Choroid plexus epithelial cell (primary cell): ENCODE data around the gene PPFIA3.

ENCODE experiments used
- DNase-seq: peaks from one replicate; pipeline ENCODE4 v3.0.0-alpha.2; 2010; ENCODE audit warnings: low read depth
- H3K4me3 ChIP-seq: 2 replicates; pipeline ENCODE4 v1.5.1; 2011; ENCODE audit warnings: low read depth, mild to moderate bottlenecking, control low read depth, low read length, moderate library complexity
- TF ChIP-seq, protein P1 (sequence below): conservative IDR thresholded peaks from 2 replicates; pipeline ENCODE4 v1.5.1; 2011; ENCODE audit warnings: low read depth, mild to moderate bottlenecking, control low read depth, inconsistent platforms, low read length, moderate library complexity

PPFIA3 gene

DNA sequence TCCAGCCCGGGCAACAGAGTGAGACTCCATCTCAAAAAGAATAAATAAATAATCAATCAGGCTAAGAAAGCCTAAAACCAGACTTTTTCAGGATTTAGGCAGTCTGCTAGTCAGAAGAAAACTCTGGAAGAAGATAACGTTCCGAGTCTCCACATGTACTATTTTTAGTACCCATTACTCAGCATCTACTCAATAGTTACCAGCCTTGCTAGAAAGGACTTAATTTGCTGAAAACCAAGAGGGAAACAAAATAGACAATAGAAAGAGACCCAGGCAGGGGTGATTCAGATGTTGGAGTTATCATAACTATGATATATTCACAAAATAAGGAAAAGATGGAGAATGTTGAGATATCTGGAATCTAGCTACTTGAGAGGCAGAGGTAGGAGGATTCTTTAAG, 8.8 kb upstream of the PPFIA3 start:
- DNase-seq, result peak; percentile 51
- TF ChIP-seq, protein P1, sequence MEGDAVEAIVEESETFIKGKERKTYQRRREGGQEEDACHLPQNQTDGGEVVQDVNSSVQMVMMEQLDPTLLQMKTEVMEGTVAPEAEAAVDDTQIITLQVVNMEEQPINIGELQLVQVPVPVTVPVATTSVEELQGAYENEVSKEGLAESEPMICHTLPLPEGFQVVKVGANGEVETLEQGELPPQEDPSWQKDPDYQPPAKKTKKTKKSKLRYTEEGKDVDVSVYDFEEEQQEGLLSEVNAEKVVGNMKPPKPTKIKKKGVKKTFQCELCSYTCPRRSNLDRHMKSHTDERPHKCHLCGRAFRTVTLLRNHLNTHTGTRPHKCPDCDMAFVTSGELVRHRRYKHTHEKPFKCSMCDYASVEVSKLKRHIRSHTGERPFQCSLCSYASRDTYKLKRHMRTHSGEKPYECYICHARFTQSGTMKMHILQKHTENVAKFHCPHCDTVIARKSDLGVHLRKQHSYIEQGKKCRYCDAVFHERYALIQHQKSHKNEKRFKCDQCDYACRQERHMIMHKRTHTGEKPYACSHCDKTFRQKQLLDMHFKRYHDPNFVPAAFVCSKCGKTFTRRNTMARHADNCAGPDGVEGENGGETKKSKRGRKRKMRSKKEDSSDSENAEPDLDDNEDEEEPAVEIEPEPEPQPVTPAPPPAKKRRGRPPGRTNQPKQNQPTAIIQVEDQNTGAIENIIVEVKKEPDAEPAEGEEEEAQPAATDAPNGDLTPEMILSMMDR, result no peak

DNA sequence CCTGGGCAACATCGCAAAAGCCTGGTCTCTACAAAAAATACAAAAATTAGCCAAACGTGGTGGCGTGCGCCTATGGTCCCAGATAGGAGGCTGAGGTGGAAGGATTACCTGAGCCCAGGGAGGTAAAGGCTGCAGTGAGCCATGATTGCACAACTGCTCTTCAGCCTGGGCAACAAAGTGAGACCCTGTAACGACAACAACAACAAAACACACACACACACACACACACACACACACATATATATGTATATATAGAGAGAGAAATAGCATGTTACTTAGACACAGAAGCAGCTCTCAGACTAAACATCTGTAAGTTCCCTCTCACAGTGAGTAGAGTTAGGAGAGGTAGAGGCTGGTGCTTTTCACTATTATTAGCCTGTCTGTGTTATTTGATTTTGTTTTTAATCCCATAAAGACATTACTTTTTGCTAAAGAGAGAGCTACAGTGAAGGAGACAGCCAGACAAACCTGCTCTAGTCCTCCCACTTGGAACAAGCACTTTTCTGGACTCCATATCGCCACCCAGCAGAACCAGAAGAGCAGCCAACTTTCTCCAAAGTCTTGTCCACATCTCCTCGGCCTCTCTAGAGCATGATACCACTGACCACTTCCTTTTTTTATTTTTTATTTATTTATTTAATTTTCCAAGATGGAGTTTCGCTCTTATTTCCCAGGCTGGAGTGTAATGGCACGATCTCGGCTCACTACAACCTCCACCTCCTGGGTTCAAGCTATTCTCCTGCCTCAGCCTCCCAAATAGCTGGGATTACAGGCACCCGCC, 7.9 kb upstream of the PPFIA3 start:
- H3K4me3 ChIP-seq, result no peak overlapping the region
- TF ChIP-seq, protein P1, result no peak
- no peak for DNase-seq

More for the DNA sequence above, 8.8 kb upstream of the PPFIA3 start:
- H3K4me3 ChIP-seq, result no peak overlapping the region

DNA sequence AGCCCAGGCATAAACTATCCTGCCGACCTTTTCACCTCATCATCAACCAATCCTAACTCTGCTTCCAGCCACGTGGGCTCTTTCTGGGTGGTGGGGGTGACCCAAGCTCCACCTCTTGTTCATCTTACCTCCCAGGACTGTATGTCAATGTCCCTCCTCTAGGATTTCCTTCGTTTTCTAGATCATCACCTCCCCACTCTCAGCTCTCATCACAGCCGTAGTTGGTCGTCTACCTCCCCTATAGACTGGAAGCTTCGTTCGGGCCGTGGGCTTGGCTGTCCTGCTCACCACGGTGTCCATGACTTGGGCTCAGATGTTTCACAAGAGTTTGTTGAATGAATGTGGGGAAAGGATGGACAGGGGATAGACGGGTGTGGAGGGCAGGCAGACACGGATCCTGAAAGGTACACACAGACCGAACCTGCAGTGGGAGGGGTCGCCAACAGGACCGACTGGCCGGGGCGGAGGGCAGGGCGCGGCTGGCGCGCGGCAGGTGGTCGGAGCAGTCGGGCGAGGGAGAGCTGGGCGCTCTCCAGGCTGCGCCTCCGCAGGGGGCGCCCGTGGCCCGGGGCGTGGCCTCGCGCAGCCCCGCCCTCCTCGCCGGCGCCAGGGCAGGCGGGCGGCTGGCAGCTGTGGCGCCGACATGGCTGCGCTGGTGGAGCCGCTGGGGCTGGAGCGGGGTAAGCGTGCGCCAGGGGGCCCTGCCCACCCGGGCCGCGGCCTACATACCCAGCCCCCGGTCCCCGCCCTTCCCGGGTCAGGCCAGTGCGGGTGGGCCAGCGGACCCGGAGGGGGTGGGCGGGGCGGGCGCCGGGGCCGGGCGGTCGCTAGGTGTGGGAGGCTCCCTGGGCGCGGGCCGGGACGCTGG, 5.3 kb upstream of the PPFIA3 start, which contains the start of gene LIN7B:
TSS of gene LIN7B (plus strand) at position 609 of the 868 bp plus-strand sequence. CDS start at position 644, 35 bp downstream.
- TF ChIP-seq, protein P1, result peak; percentile 3
- peak within 1 kb of the TSS; percentile 79 for H3K4me3 ChIP-seq
- peak; percentile 54 for DNase-seq

DNA sequence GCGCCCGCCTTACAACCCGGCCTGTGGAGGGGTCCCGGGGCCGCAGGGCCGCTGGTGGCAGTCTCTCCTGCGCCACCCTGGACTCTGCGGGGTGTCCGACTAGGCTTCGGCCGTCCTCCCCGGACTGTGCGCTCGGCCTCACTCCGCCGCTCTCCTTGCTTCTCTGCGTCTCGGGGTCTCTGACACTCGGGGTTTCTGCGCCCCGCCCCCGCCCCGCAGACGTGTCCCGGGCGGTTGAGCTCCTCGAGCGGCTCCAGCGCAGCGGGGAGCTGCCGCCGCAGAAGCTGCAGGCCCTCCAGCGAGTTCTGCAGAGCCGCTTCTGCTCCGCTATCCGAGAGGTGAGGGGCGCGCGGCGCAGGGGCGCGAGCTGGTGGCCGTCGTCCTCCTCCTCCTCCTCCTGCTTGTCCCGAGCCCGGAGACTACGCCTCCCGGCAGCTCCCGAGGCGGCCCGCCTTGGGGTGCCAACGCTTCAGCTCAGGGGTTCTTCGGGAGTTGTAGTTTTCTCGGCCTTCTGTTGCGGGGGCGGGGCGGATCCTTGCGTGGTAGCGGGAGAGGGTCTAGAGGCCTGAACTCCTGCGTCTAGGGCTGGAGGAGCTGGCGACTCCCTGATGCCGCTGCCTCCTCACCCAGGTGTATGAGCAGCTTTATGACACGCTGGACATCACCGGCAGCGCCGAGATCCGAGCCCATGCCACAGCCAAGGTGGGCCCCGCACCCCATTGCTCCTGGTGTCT, 4.5 kb upstream of the PPFIA3 start:
- TF ChIP-seq, protein P1, result no peak
- DNase-seq, result peak; percentile 66
- peak overlapping the region; percentile 79 for H3K4me3 ChIP-seq

DNA sequence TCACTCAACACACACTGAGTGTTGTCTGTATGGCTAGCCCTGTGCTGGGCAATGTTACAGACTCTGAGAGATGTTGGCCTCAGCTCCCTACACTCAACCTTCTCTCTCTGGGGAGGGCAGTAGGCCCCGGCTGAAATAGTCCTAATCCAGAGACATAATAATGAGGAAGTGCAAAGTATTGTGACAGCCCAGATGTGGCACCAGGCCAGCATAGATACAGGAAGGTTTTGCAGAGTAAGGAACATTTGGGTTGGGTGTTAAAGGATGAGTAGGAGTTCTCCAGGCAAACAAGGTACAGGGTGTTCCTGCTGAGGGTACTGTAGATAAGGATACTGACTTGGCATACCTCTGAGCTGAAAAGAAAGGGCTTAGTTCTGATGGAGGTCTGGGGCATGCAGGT, 2.8 kb upstream of the PPFIA3 start:
- DNase-seq, result no peak
- no peak overlapping the region for H3K4me3 ChIP-seq
- TF ChIP-seq, protein P1, result no peak

DNA sequence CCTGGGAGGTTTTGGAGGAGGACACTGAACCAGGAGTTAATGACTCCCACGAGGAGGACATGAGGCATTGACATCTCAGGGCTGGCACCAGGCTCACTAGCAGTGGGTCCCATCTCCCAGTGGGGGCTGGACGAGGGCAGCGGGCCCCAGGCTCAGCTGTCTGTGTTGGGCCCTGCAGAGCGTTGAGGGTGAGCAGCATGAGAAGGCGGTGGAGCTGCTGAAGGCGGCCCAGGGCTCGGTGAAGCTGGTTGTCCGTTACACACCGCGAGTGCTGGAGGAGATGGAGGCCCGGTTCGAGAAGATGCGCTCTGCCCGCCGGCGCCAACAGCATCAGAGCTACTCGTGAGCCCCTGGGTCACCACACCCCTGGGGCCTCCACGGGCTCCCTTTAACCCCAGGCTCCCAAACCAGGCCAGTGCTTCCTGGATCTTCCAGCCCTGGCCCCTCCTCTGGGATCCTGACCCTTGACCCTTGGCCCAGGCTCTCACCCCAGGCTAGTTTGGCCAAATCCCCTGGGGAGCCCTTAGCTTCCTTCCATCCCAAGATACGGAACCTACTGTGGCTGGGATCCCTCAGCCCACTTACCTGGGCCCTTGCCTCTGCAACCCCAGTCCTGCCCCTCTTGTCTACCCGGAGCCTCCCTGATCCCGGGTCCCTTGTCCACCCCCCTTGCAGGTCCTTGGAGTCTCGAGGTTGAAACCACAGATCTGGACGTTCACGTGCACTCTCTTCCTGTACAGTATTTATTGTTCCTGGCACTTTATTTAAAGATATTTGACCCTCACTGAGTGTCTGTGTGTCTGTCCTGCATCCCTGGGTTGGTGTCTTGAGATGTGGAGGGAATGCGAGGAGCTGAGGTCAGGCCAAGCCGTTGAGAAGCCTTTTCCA, 1.4 kb upstream of the PPFIA3 start:
- DNase-seq, result no peak
- peak overlapping the region; percentile 73 for H3K4me3 ChIP-seq
- TF ChIP-seq, protein P1, result no peak
